ENCODE results near the gene SLC25A21.
"Not testable (repeated sequence)": the region's sequence is repeated elsewhere in the genome, so short reads cannot be mapped to it uniquely, and the experiment has no call there.

Gene SLC25A21

DNA sequence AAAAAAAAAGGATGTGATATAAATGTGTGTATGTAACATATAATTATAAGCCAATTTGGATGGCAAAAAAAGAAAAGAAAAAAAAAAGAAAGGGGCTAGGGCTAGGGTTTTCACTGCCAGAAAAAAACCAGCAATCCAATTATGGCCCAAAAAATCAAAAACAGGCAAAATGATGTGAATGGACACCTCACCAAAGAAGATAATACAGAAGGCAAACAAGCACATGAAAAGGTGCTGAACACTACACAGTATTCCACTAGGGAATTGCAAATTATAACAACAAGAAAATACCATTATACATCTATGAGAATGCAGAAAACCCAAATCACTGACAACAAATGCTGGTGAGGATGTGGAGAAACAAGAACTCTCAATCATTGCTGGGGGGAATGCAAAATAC lies 13.3 kb upstream of the SLC25A21 start:
- DNase-seq: no peak

DNA sequence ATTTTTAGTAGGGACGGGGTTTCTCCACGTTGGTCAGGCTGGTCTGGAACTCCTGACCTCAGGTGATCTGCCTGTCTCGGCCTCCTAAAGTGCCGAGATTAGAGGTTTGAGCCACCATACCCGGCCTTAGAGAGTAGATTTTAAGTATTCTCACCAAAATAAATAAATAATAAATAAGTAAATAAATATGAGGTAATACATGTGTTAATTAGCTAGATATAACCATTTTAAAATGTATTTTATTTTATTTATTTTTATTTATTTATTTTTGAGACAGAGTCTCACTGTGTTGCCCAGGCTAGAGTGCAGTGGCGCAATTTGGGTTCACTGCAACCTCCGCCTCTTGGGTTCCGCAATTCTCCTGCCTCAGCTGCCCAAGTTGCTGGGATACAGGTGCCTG lies 12.1 kb upstream of the SLC25A21 start:
- not testable (repeated sequence) for DNase-seq

- DNase-seq: no peak
Observed at GRCh38 chr14:37181441-37181840, 9.0 kb upstream of the SLC25A21 start.

GRCh38 chr14:37180886-37181285 lies 8.5 kb upstream of the SLC25A21 start:
- DNase-seq: not testable (repeated sequence)

DNA sequence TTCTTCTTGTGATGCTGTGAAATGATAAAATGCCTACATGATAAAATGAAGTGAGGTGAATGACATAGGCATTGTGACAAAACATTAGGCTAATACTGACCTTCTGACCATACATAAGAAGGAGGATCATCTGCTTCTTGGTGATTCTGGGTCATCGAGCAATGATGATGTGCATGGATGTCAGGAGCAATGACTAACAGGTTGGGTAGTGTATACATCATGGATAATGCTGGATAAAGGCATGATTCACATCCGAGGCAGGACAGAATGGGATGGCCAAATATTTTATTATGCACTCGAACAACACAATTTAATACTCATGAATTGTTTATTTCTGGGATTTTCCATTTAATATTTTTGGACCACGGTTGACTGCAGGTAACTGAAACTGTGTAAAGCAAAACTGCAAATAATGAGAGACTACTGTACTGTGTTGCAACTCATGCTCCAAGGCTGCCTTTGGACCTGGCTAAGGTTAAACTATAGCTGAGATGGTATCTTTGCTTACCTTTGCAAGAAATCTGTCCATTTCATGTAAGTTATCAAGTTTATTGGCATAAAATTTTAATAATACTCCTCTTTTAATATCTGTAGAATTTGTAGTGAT lies 7.6 kb upstream of the SLC25A21 start:
- no peak for DNase-seq

DNA sequence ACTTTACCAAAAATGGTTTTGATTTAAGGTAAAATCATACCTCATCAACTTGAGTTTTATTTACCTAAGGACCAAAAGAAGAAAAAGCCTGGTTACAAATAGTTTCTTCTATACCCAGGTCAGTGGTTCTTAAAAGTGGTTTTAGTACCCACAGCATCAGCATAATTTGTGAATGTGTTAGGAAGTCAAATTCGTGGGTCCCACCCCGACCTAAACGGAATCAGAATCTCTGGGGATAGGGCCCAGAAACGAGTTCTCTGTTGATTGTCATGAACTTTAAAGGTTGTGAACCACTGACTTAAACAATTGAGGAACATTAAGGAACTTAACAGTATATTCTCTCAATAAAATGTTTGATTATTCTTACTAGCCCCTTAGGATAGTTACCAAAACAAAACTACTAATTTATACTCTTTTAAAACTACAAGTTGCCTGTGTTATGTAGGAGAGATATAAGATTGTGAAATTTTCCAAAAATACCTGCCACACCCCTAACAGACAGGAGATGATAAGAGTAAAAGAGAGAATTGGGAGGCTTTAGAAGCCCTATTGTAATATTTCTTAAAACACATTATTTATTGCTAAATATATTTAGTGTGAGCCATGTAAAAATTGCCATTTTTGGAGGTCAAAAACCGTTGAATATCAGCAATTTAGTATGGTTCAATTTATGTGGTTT lies 669 bp upstream of the SLC25A21 start:
- DNase-seq: no peak

DNA sequence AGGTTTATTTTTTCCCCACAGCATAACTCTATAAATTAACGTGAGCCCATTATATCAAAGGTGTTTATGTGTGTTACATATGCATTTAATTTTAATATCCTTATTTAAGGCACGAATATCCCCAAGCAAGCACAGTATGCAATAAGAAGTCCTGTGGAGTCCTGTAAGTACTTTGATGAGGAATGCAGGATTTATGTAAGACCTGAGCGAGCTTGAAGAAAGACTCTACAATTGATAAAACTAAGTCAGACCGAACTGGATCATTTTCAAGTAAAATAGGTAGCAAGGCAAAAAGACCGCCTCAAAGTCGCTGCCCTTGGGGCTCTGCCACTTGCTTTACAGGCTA lies 755 bp downstream of the SLC25A21 start:
- DNase-seq: no peak

- DNase-seq: no peak
Observed at GRCh38 chr14:37170993-37171392, 1.4 kb downstream of the SLC25A21 start.

GRCh38 chr14:37170237-37170636 lies 2.2 kb downstream of the SLC25A21 start:
- no peak for DNase-seq

- DNase-seq: no peak
Observed at GRCh38 chr14:37168721-37169120, 3.7 kb downstream of the SLC25A21 start.

DNA sequence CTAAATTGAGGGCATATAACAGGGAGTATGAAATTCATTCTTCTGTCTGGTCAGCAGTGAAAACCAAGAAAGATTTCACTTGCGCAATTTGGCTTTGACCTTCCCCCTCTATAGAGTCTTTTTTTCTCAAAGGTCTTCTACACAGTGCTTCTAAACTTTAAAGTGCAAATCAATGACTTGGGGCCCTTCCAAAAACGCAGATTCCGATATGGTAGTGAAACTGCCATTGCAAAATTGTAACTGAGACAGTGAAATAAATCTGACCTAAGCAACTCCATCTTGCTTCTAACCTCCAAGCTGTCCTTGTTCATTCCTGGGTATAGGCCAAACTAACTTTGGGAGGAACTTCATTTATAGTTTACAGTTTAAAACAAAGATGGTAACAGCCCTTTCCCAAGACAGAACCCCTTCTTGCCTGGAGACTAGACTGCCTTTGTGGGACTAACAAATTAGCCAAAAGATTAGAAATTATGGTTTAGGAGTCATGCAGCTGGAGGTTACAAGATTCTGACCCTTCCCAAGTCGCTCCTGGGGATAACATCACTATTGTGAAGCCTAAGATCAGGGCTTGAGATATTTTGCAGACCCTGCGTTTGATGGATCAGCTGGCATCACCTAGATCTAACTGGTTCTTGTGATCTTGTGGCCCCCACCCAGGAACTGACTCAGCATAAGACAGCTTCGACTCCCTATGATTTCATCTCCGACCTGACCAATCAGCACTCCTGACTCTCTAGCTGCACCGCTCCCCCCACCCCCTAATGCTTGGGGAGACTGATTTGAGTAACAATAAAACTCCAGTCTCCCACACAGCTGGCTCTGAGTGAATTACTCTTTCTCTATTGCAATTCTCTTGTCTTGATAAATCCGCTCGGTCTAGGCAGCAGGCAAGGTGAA lies 5.0 kb downstream of the SLC25A21 start:
- no peak for DNase-seq

DNA sequence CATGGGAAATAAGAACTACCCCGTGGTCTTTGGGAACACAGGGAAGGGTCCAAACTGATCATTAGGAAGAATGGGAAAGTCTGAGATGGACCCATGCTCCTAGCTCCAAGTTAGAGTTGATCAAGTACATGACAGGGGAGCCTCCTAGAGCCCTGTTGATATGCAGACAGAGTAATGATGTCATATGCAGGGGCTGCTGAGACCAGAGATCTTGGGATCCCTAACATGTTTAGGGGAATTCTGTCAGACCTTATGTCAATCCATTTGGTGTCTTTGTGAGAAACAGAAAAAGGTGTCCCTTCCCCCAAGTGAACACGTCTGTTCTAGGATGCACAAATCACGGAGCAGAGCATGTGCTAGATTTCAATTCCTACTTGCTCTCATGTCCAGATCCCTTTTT lies 6.6 kb downstream of the SLC25A21 start:
- no peak for DNase-seq

DNA sequence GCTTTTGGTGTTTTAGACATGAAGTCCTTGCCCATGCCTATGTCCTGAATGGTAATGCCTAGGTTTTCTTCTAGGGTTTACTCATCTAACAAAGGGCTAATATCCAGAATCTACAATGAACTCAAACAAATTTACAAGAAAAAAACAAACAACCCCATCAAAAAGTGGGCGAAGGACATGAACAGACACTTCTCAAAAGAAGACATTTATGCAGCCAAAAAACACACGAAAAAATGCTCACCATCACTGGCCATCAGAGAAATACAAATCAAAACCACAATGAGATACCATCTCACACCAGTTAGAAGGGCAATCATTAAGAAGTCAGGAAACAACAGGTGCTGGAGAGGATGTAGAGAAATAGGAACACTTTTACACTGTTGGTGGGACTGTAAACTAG lies 10.1 kb downstream of the SLC25A21 start:
- DNase-seq: not testable (repeated sequence)

GRCh38 chr14:37157987-37158386 lies 14.4 kb downstream of the SLC25A21 start:
- no peak for DNase-seq

DNA sequence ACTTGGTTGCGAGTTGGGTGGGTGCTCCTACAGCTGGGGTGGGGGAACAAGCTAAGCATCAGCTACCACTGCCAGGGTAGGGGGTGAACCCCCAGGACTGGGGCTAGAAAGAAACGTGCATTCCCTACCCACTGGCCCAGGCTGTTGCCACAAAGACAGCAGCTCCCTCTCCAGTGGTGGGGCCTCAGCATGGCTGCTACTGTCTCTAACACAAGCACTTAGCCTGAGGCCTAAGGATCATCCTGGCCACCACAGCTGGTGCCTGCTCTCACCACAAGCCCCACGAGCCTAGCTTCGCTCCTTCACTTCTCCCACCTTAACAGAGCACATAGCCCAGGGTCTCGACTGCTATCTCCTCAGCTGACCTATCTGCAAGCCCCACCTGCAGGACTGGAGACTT lies 18.9 kb downstream of the SLC25A21 start:
- DNase-seq: no peak

GRCh38 chr14:37153005-37153404 lies 19.4 kb downstream of the SLC25A21 start:
- DNase-seq: no peak

DNA sequence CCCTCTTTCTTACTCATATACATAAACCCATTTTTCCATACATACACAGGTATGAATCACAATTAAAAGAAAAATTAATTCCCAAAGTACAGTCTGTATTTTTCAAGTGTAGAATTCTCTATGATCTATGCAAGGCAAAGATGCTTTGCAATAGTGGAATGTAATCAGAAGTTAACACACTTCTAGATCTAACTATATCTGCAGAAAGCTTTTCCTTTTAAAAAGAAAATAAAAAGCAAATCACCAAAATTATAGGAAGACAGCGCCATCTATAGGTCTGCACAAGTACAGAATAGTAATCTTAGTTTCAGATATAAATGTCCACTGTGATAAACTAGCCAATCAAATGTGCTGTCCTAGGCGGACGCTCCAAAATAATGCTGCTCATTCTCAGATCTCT lies 22.0 kb downstream of the SLC25A21 start:
- DNase-seq: no peak

- no peak for DNase-seq
Observed at GRCh38 chr14:37147310-37147880, 25.0 kb downstream of the SLC25A21 start.

- not testable (repeated sequence) for DNase-seq
Observed at GRCh38 chr14:37146438-37146837, 26.0 kb downstream of the SLC25A21 start.

DNA sequence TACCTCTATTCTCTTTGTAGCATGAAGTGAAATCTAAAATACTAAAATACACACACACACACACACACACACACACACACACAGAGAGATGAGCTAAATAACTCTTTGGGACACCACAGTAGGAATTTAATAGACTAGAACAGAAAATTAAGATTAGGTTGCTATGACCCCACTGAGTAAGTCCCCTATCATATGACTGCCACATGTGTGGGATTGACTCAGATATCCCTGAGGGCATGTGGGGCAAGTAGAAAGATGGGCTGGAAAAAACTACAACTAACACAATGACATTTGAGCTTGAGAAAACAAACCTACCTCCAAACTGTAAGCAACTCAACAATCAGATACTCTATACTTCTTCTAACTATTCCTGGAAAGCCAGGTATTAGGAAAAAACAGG lies 27.0 kb downstream of the SLC25A21 start:
- no peak for DNase-seq

DNA sequence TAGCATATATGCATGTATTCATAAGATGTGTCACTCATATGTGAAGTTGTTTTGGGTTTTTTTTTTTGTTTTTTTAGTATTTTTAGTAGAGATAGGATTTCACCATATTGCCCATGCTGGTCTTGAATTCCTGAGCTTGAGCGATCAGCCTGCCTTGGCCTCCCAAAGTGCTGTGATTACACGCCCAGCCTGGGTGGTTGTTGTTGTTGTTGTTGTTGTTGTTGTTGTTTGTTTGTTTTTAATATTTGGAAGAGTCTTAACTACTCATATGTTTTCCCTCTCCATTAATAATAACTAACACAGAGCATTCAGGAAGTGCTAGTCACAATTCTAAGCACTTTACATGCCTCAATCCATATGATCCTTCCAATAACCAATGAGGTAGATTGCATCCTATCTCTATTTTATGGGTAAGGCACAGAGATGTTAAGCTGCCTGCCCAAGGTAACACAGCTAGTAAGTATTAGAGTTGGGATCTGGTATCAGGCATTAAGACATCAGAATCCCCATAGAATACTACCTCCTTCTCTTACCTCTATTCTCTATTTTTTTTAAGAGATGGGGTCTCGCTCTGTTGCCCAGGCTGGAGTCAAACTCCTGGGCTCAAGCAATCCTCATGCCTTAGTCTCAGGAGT lies 27.6 kb downstream of the SLC25A21 start:
- no peak for DNase-seq

DNA sequence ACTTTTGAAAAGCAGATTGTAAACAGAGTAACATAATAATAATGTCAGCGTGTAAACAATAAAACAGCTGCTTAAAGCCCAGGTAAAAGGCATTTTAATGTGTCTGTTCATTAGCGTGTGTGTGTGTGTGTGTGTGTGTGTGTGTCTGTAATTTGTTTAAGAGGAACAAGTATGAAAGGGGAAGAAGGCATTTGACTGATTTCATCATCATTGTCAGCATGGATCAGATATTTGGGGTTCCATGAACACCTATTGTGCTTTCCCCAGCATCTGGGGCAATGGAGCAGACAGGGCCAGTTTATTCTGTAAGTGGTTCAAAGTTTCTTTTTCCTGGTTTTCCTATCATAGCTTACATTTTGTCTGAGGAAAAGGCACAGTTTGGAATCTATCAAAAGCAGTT lies 28.9 kb downstream of the SLC25A21 start:
- no peak for DNase-seq

- no peak for DNase-seq
Observed at GRCh38 chr14:37142835-37143401, 29.5 kb downstream of the SLC25A21 start.

All from stimulated activated CD8-positive, alpha-beta memory T cell treated with anti-CD3 and anti-CD28 coated beads, Interleukin-4, amount 100 ng/mL, for 48 hours (primary cell).